Activated CD4-positive, alpha-beta T cell treated with anti-CD3 and anti-CD28 coated beads, Interleukin-2, Interleukin-4, amounts not matched to agents 100 ng/mL and 50 ng/mL, durations not matched to agents 16 hours and 8 hours (primary cell): ENCODE data around the gene PRAMEF10.
A peak's percentile ranks its signal among the peaks of the same experiment; 100 is the strongest.
"Not testable (repeated sequence)": the region's sequence is repeated elsewhere in the genome, so short reads cannot be mapped to it uniquely, and the experiment has no call there.

Source experiments
- DNase-seq: peaks from one replicate; pipeline ENCODE4 v3.0.0-alpha.2; 2020; ENCODE audit warnings: low spot score

The PRAMEF10 gene, protein sequence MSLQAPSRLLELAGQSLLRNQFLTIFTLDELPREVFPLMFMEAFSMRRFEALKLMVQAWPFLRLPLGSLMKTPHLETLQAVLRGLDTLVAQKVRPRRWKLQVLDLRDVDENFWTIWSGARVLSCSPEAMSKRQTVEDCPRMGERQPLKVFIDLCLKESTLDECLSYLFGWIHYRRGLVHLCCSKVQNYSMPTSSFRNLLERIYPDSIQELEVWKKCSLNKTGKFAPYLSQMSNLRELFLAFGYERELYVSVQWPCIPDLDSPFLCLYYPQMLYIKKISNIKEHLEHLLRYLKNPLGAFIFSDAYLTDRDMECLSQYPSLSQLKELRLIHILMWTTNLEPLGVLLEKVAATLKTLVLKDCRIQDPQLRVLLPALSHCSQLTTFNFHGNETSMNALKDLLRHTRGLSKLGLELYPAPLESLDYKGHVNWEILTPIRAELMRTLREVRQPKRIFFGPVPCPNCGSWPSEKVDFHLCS

DNA sequence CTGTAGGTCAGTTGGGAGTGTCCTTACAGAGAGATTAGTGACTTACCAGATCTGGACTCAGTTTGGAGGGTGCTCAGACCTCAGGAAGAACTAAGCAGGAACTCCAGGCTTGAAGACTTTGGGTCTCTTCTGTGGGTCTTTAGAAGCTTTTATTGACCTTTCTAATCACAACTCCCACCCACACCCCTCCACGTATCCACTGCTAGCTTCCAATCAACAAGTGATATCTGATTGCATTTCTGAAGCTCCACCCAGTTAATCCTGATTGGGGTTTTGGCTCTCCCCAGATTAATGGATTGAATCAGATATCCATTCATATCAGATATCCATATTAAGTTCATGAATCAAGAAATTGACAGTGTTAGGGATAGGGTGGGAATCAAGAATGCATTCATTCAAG lies at the start of gene PRAMEF10:
TSS of gene PRAMEF10 (minus strand) at position 101 of the 400 bp plus-strand sequence. CDS start 2,423 bp downstream, outside the sequence.
- DNase-seq, result not testable (repeated sequence)

DNA sequence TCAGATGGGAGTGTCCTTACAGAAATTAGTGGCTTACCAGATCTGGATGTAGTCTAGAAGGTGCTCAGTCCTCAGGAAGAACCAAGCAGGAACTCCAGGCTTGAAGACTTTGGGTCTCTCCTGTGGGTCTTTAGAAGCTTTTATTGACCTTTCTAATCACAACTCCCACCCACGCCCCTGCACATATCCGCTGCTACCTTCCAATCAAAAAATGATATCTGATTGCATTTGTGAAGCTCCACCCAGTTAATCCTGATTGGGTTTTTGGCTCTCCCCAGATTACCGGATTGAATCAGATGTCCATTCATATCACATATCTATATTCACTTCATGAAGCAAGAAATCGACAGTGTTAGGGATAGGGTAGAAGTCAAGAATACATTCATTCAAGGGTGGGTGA lies 49.4 kb upstream of the PRAMEF10 start, which contains the start of gene PRAMEF6:
TSS of gene PRAMEF6 (minus strand) at position 101 of the 400 bp plus-strand sequence. CDS start 5,062 bp downstream, outside the sequence.
- not testable (repeated sequence) for DNase-seq

DNA sequence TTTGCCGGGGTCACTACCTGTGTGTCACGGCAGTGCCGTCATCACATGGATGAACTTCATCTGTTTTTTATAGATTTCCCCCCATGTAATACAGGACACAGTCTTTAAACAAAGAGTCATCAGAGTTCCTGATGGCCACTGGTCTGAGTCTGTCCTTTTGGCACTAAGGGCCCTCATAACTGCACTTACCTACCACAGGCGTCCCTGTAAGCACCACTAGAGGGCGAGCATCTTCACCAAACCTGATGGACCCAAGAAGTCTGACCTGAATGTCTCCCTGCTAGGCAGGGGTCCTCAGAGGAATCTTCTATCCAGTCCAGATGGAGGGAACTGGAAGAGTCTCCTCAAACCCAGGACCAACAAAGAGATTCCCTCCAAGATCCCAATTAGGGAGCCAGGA lies 26.3 kb upstream of the PRAMEF10 start:
- not testable (repeated sequence) for DNase-seq

DNA sequence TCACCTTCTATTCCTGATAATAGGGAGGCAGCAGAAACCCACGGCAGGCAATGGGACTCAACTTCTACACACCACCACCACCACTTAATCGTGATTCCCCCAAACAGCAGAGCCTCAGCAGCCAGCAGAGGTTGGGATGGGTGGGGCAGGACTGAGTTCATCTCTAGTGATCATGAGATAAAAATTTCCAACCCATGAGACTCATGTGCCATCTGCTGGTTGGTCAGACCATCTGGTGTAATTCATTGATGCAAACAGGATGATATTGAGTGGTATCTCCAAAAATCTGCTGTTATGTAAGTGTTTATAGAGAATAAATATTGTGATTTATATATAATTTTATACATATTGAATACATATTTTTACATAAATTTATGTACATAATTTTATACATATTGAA lies 23.7 kb upstream of the PRAMEF10 start:
- not testable (repeated sequence) for DNase-seq

DNA sequence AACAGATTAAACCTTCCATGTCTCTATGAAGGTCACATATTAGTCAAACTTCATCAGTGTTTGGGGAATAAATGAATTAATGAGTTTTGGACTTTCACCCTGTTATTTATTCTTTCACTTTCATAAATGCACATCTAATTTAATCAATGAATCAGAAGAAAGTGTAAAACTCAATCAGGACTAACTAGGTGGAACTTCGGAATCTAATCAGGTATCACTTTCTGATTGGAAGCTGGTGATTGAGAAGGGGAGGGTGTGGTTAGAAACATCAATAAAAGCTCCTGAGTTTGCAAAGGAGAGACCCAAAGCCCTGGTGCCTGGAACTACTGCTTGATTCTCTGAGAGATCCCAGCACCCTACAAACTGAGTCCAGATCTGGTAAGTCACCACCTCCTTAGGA lies 18.2 kb upstream of the PRAMEF10 start, which contains the start of gene PRAMEF7:
TSS of gene PRAMEF7 (plus strand) at position 301 of the 400 bp plus-strand sequence. CDS start 1,083 bp downstream, outside the sequence.
- DNase-seq, result not testable (repeated sequence)

DNA sequence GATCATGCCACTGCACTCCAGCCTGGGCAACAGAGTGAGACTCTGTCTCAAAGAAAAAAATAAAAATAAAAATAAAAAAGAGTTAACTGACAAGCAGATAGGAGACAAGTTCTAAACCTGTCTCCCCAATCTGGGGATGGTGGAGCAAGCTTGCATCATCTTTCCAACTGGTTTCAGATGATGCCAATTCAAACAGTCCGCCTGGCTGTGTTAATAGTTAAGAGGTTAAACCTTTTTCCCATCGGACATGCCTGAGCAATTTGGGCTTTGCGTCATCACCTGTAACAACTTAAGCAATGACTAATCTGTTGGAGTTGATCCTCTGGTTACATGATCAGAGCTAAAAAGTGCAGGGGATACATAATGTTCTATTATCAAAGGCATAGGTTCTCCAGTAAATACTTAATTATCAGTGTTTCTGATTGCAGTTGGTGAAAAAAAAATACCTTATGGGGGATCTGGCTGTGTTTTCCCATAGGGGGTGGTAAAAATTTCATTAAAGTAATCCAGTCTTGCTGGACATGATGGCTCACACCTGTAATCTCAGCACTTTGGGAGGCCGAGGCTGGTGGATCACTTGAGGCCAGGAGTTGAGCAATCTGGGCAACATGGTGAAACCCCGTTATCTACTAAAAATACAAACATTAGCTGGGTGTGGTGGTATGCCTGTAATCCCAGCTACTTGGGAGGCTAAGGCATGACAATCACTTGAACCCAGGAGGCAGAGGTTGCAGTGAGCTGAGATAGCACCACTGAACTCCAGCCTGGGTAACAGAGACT lies 5.9 kb upstream of the PRAMEF10 start:
- not testable (repeated sequence) for DNase-seq

DNA sequence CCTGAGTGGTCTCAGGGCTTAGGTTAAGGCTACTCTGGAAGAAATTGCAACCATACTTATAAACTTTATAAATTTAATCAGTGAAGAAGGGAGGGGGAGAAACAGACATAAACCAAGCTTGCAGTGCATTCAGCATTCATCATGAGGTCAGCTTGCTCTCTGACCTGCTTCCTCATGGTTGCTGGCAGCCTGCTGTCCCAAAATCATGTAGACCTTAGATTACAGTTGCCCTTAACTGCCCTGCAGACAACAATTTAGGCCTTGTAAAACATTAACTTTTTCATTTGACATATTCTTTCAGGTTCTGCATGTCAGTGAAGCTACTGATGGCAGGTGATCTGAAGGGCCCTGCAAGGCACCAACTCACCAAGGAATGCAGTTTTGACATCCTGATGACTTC lies 1.1 kb upstream of the PRAMEF10 start:
- not testable (repeated sequence) for DNase-seq

DNA sequence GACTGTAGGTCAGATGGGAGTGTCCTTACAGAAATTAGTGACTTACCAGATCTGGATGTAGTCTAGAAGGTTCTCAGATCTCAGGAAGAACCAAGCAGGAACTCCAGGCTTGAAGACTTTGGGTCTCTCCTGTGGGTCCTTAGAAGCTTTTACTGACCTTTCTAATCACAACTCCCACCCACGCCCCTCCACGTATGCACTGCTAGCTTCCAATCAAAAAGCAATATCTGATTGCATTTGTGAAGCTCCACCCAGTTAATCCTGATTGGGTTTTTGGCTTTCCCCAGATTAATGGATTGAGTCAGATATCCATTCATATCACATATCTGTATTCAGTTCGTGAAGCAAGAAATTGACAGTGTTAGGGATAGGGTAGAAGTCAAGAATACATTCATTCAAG lies 12.0 kb downstream of the PRAMEF10 start, which contains the start of gene PRAMEF4:
TSS of gene PRAMEF4 (minus strand) at position 101 of the 400 bp plus-strand sequence. CDS start 2,807 bp downstream, outside the sequence.
- DNase-seq, result not testable (repeated sequence)

DNA sequence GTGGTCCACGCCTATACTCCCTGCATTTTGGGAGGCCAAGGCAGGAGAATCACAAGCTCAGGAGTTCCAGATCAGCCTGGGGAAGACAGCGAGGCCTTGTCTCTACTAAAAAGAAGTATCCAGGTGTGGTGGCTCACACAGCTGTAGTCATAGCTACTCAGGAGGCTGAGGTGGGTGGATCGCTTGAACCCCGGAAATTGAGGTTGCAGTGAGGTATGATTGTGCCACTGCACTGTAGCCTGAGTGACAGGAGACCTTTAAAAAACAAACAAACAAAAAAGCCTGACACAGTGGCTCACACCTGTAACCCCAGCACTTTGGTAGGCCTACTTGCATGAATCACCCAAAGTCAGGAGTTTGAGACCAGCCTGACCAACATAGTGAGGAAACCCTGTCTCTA lies 19.6 kb downstream of the PRAMEF10 start:
- DNase-seq, result not testable (repeated sequence)

DNA sequence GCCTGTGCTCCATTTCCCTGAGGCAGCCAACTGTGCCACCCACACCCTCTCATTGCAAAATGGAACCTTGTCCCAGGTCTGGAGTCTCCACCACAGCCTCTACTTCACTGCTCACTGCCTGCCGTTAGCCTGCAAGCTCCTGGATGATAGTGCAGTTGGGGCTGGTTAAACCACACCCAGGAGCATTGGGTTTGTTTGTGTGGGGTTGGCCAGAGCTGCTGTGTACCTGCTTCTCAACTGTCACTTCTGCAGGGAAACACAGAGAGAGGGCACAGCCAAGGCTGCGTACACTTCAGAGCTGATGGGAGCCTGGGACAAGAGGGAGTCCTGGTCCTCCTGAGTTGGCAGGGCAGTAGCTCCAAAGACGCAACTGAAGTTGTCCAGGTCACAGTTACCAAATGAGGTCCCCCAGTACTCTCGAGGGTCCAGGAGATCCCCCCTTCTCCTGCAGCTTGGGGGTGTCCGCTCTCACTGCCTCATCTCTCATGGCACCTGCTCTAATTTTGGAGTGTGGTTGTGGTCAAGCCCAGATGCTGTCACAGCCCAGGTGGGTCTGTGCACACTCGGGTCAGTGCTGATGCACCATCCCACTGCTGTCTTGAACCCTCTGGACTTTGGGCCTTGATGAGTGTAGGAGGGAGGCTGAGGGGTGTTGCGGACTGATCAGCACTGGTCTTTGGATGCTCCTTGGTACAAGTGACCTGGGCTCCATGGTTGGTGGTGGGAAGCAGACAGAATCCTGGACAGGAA lies 34.8 kb downstream of the PRAMEF10 start:
- not testable (repeated sequence) for DNase-seq

DNA sequence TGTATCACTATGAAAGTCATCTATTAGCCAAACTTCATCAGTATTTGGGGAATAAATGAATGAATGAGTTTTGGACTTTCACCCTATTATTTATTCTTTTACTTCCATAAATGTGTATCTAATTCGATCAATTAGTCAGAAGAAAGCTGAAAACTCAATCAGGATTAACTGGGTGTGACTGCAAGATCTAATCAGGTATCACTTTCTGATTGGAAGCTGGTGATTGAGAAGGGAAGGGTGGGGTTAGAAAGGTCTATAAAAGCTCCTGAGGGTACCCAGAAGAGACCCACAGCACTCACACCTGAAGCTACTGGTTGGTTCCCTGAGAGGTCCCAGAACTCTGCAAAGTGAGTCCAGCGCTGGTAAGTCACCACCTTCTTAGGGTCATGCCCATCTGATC lies 41.3 kb downstream of the PRAMEF10 start, which contains the start of gene PRAMEF2:
TSS of gene PRAMEF2 (plus strand) at position 301 of the 400 bp plus-strand sequence. CDS start 1,924 bp downstream, outside the sequence.
- DNase-seq, result not testable (repeated sequence)

DNA sequence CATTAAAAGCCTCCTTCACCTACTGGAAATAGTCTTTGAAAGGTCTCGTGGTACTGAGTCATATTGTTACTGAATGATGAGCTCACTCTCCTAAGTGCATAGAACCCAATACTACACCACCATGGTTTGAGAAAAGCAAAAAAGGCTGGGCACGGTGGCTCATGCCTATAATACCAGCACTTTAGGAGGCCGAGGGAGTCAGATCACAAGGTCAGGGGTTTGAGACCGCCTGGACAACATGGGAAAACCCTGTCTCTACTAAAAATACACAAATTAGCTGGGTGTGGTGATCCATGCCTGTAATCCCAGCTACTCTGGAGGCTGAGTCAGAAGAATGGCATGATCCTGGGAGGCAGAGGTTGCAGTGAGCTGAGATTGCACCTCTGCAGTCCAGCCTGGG lies 46.3 kb downstream of the PRAMEF10 start:
- DNase-seq, result peak; percentile 2

DNA sequence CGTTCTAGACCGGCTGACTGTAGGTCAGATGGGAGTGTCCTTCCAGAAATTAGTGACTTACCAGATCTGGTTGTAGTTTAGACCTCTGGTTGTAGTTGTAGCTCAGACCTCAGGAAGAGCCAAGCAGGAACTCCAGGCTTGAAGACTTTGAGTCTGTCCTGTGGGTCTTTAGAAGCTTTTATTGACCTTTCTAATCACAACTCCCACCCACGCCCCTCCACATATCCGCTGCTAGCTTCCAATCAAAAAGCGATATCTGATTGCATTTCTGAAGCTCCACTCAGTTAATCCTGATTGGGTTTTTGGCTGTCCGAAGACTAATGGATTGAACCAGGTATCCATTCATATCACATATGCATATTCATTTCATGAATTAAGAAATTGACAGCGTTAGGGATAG lies 49.5 kb downstream of the PRAMEF10 start, which contains the start of gene HNRNPCL1:
TSS of gene HNRNPCL1 (minus strand) at position 101 of the 400 bp plus-strand sequence. CDS start 431 bp downstream, outside the sequence.
- DNase-seq, result not testable (repeated sequence)
